ENCODE measurements around the gene YWHAB. TPM values are rescaled to one million over a fixed set of nuclear protein-coding genes. Genes with fewer than 3 reads are reported as not detected.
A peak's percentile ranks its signal among the peaks of the same experiment; 100 is the strongest.

The YWHAB gene
- total RNA-seq, 1 experiment from 2014 or later = 216 TPM

DNA sequence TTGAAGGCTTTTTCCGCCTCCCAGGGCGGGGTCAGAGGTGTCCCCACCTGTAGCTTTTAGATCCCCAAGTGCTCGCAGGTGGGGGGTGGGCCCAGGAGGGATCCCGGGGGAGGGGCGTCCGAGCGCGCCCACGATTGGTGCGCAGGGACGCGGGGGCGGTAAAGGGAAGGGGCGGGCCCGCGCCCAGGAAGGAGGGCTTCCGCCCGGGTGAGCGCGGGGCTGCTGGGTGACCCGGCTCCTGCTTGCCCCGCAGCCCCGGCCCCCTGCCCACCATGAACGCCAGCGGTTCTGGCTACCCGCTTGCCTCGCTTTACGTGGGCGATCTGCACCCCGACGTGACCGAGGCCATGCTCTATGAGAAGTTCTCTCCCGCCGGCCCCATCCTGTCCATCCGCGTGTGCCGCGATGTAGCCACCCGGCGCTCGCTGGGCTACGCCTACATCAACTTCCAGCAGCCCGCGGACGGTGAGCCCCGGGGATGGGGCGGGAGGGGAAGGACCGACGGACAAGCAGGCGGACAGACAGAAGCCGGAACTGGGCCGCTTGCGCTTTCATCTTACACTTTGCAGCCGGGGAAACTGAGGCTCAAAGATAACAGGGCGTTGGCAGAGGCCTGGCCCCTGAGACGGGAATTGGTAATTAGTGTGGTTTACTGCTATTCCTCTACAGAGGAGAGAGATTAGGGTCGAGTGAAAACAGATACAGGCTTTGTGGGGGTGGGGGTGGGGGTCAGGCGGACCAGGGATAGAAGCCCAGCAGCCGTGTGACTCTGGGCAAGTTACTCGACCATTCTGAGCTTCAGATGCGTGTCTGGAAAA is 24.6 kb downstream of the YWHAB start, which contains the start of gene PABPC1L (continued):
- TF ChIP-seq, protein P1, sequence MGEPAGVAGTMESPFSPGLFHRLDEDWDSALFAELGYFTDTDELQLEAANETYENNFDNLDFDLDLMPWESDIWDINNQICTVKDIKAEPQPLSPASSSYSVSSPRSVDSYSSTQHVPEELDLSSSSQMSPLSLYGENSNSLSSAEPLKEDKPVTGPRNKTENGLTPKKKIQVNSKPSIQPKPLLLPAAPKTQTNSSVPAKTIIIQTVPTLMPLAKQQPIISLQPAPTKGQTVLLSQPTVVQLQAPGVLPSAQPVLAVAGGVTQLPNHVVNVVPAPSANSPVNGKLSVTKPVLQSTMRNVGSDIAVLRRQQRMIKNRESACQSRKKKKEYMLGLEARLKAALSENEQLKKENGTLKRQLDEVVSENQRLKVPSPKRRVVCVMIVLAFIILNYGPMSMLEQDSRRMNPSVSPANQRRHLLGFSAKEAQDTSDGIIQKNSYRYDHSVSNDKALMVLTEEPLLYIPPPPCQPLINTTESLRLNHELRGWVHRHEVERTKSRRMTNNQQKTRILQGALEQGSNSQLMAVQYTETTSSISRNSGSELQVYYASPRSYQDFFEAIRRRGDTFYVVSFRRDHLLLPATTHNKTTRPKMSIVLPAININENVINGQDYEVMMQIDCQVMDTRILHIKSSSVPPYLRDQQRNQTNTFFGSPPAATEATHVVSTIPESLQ (CRISPR knock-in tag; IDR thresholded peaks at IDR 0.05) = no peak
- TF ChIP-seq GABPB1 (CRISPR knock-in tag; IDR thresholded peaks at IDR 0.05) (peak; percentile 74), ESRRA (CRISPR knock-in tag; IDR thresholded peaks at IDR 0.05; ENCODE audit: borderline replicate concordance) (no peak), OVOL2 (CRISPR knock-in tag; IDR thresholded peaks at IDR 0.05; ENCODE audit: borderline replicate concordance) (no peak), ZNF232 (CRISPR knock-in tag; IDR thresholded peaks at IDR 0.05) (no peak), EMX1 (CRISPR knock-in tag; IDR thresholded peaks at IDR 0.05) (peak; percentile 83; the same call in 1 of the 2 replicates)

DNA sequence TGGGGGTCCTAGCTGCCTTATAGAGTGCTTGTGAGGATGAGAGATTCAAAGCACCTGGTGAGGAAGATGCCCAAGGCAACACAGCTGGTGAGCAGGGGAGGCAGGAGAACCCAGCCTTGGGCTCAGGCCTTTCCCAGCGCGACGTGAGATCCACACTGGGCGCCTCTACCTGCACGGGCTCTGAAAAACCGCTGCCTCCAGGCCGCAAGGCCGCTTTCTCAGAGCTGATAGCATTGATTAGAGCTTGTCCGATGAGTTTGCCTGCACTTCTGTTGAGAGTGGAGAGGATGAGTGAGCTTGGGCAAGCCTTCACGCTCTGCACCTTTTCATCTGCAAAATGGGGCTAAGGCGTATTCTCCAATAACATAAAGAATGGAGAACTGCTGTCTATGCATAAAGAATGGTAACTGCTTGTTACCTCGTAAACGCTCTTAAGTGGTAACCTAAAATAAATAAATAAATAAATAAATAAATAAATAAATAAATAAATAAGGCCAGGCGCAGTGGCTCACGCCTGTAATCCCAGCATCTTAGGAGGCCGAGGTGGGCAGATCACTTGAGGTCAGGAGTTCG is 25.3 kb downstream of the YWHAB start:
- POLR2A ChIA-PET = interaction anchor here (1.1 kb wide), 1 partner anchor 26 kb away, joined by 4 read pairs; the partner anchor contains the start of gene YWHAB
- H3K4me1 Mint-ChIP-seq = peaks cover 24% of the 10 kb centered on the region
- ATAC-seq (no peak), DNase-seq (ENCODE audit: low spot score) (peak; percentile 24)
- no peaks in the 10 kb centered on the region for H3K9me3 Mint-ChIP-seq
- peak overlapping the region; percentile 63 for H3K27ac Mint-ChIP-seq
- CTCF ChIA-PET = interaction anchor here (0.5 to 1.8 kb wide), 12 partner anchors 22 to 227 kb away, joined by 3 to 6 read pairs (median 3); partner anchors contain the start of gene WFDC5
- H3K4me3 Mint-ChIP-seq = peak overlapping the region; percentile 84
- H3K36me3 Mint-ChIP-seq = peaks cover 49% of the 10 kb centered on the region
- no peaks in the 10 kb centered on the region for H3K27me3 Mint-ChIP-seq (ENCODE audit: low read depth)
- TF ChIP-seq, protein P1 (CRISPR knock-in tag; IDR thresholded peaks at IDR 0.05) = no peak
- TF ChIP-seq JAZF1 (CRISPR knock-in tag; IDR thresholded peaks at IDR 0.05) = no peak
- TF ChIP-seq, protein P2, sequence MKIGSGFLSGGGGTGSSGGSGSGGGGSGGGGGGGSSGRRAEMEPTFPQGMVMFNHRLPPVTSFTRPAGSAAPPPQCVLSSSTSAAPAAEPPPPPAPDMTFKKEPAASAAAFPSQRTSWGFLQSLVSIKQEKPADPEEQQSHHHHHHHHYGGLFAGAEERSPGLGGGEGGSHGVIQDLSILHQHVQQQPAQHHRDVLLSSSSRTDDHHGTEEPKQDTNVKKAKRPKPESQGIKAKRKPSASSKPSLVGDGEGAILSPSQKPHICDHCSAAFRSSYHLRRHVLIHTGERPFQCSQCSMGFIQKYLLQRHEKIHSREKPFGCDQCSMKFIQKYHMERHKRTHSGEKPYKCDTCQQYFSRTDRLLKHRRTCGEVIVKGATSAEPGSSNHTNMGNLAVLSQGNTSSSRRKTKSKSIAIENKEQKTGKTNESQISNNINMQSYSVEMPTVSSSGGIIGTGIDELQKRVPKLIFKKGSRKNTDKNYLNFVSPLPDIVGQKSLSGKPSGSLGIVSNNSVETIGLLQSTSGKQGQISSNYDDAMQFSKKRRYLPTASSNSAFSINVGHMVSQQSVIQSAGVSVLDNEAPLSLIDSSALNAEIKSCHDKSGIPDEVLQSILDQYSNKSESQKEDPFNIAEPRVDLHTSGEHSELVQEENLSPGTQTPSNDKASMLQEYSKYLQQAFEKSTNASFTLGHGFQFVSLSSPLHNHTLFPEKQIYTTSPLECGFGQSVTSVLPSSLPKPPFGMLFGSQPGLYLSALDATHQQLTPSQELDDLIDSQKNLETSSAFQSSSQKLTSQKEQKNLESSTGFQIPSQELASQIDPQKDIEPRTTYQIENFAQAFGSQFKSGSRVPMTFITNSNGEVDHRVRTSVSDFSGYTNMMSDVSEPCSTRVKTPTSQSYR (CRISPR knock-in tag; IDR thresholded peaks at IDR 0.05) = no peak
- TF ChIP-seq, protein P3, sequence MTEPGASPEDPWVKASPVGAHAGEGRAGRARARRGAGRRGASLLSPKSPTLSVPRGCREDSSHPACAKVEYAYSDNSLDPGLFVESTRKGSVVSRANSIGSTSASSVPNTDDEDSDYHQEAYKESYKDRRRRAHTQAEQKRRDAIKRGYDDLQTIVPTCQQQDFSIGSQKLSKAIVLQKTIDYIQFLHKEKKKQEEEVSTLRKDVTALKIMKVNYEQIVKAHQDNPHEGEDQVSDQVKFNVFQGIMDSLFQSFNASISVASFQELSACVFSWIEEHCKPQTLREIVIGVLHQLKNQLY (CRISPR knock-in tag; IDR thresholded peaks at IDR 0.05) = no peak
- TF ChIP-seq MYBL2 (CRISPR knock-in tag; IDR thresholded peaks at IDR 0.05) = no peak
- TF ChIP-seq CREM (CRISPR knock-in tag; IDR thresholded peaks at IDR 0.05) = no peak
- no peak for TF ChIP-seq ZNF317 (CRISPR knock-in tag; IDR thresholded peaks at IDR 0.05; ENCODE audit: borderline replicate concordance, low read depth)
- TF ChIP-seq, protein P4, sequence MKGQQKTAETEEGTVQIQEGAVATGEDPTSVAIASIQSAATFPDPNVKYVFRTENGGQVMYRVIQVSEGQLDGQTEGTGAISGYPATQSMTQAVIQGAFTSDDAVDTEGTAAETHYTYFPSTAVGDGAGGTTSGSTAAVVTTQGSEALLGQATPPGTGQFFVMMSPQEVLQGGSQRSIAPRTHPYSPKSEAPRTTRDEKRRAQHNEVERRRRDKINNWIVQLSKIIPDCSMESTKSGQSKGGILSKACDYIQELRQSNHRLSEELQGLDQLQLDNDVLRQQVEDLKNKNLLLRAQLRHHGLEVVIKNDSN (CRISPR knock-in tag; IDR thresholded peaks at IDR 0.05) = no peak
- TF ChIP-seq ZNF263 (CRISPR knock-in tag; IDR thresholded peaks at IDR 0.05; ENCODE audit: low read depth) = no peak
- TF ChIP-seq, protein P5, sequence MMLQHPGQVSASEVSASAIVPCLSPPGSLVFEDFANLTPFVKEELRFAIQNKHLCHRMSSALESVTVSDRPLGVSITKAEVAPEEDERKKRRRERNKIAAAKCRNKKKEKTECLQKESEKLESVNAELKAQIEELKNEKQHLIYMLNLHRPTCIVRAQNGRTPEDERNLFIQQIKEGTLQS (CRISPR knock-in tag; conservative IDR thresholded peaks at IDR 0.05) = no peak
- TF ChIP-seq, protein P6, sequence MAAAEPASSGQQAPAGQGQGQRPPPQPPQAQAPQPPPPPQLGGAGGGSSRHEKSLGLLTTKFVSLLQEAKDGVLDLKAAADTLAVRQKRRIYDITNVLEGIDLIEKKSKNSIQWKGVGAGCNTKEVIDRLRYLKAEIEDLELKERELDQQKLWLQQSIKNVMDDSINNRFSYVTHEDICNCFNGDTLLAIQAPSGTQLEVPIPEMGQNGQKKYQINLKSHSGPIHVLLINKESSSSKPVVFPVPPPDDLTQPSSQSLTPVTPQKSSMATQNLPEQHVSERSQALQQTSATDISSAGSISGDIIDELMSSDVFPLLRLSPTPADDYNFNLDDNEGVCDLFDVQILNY (CRISPR knock-in tag; IDR thresholded peaks at IDR 0.05) = no peak
- TF ChIP-seq SOX15 (CRISPR knock-in tag; IDR thresholded peaks at IDR 0.05) = no peak
- no peak for TF ChIP-seq FOXJ3 (CRISPR knock-in tag; IDR thresholded peaks at IDR 0.05; ENCODE audit: borderline replicate concordance)
- TF ChIP-seq, protein P7, sequence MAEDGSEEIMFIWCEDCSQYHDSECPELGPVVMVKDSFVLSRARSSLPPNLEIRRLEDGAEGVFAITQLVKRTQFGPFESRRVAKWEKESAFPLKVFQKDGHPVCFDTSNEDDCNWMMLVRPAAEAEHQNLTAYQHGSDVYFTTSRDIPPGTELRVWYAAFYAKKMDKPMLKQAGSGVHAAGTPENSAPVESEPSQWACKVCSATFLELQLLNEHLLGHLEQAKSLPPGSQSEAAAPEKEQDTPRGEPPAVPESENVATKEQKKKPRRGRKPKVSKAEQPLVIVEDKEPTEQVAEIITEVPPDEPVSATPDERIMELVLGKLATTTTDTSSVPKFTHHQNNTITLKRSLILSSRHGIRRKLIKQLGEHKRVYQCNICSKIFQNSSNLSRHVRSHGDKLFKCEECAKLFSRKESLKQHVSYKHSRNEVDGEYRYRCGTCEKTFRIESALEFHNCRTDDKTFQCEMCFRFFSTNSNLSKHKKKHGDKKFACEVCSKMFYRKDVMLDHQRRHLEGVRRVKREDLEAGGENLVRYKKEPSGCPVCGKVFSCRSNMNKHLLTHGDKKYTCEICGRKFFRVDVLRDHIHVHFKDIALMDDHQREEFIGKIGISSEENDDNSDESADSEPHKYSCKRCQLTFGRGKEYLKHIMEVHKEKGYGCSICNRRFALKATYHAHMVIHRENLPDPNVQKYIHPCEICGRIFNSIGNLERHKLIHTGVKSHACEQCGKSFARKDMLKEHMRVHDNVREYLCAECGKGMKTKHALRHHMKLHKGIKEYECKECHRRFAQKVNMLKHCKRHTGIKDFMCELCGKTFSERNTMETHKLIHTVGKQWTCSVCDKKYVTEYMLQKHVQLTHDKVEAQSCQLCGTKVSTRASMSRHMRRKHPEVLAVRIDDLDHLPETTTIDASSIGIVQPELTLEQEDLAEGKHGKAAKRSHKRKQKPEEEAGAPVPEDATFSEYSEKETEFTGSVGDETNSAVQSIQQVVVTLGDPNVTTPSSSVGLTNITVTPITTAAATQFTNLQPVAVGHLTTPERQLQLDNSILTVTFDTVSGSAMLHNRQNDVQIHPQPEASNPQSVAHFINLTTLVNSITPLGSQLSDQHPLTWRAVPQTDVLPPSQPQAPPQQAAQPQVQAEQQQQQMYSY (CRISPR knock-in tag; IDR thresholded peaks at IDR 0.05) = no peak
- TF ChIP-seq SP1 (CRISPR knock-in tag; conservative IDR thresholded peaks at IDR 0.05) = no peak

All from WTC11 (cell line).